Activated CD8-positive, alpha-beta memory T cell treated with anti-CD3 and anti-CD28 coated beads for 48 hours (primary cell): ENCODE data around the gene ING4.

ENCODE experiments used
- DNase-seq, 3 experiments: peaks; one replicate each; pipeline ENCODE4 v3.0.0-alpha.2; 2020; ENCODE audit warnings: low read depth in 2 of 3, low spot score in 2 of 3

The ING4 gene

GRCh38 chr12:6688543-6688998, 25.7 kb upstream of the ING4 start:
- DNase-seq: peak in 1 of 3 experiments; percentile 49

DNA sequence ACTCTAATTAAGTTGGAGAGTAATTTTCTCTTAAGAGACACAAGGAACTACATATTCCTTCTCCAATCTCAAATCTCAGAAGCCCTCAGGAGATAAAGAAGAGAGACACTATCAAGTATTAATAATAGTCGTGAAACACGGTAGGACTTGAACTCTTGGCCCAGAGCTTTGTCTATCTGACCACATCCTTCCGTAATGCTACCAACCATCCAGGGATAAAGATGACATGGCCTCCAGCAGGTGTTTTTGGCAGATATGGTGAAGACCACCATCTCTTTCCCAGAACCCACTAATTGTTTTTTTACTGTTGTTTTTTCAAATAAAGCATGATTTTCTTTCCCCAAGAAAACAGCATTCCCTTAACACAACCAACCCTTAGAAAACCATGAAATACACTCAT, 22.9 kb upstream of the ING4 start:
- no peak for DNase-seq

- DNase-seq: peak in 1 of 3 experiments; percentile 27
Observed at GRCh38 chr12:6684609-6685008, 21.7 kb upstream of the ING4 start.

DNA sequence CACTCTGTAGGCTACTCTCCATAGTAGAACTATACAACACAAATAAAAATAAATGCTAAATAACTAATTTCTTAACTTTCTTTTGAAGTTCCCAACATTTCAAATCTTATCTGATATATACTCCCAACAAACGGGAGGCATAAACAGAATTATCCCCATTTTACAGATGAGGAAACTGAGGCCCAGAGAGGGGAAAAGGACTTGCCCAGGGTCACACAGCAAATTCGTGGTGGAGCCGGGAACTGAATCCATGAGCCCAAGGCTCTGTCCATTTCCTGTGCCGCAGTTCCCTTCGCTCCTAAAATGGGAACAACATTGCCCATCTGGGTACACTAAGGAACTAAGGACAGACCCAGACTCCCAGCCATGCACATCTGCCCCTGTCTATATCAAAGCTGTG, 14.0 kb upstream of the ING4 start:
- no peak for DNase-seq

GRCh38 chr12:6672143-6672542, 9.2 kb upstream of the ING4 start:
- no peak for DNase-seq

DNA sequence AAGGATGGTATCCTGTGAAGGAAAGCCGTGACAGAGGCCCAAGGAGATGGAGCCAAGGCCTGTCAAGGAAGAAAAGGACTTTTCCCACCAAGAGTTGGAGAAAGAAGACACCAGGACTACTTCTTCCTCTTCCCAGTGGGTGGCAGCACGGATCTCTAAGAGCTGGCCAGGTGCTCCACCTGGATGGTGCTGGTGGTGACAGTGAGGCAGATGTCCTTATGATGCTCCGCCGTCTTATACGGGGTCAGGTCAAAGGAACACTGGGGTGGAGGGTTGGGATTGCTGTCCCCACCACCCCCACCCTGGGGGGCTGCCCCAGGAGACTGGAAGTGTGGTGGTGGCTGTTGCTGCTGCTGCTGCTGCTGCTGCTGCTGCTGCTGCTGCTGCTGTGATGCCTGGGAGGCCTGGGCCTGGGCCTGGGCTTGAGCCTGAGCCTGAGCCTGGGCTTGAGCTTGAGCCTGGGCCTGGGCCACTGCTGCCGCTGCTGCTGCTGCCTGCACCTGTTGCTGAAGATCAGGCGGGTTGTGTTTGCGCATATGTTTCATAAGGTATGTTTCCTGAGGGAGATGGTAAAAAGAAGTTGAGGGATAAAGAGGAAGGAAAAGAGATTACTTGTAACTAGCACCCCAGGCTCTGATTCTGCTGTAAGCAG, 4.8 kb upstream of the ING4 start:
- DNase-seq: no peak

DNA sequence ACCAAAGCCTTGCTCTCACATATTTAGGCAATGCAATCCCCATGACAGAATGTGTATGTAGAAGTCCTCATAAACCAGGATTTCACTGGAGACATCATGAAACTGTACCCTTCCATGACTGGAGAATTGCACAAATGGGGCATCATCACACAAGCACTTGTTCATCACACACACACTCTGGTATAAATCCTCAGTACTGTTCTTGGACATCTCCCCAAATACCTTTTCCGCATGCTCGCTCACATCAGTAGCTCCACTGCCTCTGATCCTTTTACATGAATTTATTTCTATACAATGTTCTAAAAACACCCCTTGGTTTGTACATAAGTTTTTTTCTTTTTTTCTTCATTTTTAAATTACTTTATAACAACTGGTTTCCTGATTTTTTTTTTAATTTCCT, 3.3 kb upstream of the ING4 start:
- DNase-seq: no peak

GRCh38 chr12:6664902-6665301, 2.0 kb upstream of the ING4 start:
- DNase-seq: no peak

- DNase-seq: no peak
Observed at GRCh38 chr12:6662602-6662905, 365 bp downstream of the ING4 start.

GRCh38 chr12:6653987-6654386, 8.9 kb downstream of the ING4 start:
- no peak for DNase-seq

DNA sequence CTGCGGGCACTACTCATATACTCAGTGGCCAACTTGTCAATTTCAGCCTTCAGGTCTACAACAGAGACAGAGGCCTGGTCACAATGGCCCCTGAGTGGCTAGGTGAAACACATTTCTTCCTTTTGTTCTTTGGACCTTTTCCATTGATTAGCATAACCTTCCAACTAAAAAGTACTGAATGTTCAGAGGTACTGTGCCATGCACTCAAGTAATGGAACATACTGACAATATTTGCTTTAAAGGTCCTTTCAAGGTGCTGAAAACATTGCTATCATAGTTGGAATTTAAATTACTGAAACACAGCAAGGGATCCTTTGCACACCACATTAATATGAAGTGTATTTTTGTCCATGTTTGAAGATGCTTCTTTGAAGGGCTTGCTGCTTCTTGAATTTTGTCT, 9.6 kb downstream of the ING4 start:
- DNase-seq: no peak

- DNase-seq: no peak
Observed at GRCh38 chr12:6652391-6652790, 10.5 kb downstream of the ING4 start.

- DNase-seq: no peak
Observed at GRCh38 chr12:6650832-6651231, 12.1 kb downstream of the ING4 start.

GRCh38 chr12:6647083-6647604, 15.8 kb downstream of the ING4 start, which contains the start of gene ACRBP:
TSS of gene ACRBP (minus strand) at chr12:6647432. CDS start at chr12:6647366, 66 bp downstream.
- no peak for DNase-seq

DNA sequence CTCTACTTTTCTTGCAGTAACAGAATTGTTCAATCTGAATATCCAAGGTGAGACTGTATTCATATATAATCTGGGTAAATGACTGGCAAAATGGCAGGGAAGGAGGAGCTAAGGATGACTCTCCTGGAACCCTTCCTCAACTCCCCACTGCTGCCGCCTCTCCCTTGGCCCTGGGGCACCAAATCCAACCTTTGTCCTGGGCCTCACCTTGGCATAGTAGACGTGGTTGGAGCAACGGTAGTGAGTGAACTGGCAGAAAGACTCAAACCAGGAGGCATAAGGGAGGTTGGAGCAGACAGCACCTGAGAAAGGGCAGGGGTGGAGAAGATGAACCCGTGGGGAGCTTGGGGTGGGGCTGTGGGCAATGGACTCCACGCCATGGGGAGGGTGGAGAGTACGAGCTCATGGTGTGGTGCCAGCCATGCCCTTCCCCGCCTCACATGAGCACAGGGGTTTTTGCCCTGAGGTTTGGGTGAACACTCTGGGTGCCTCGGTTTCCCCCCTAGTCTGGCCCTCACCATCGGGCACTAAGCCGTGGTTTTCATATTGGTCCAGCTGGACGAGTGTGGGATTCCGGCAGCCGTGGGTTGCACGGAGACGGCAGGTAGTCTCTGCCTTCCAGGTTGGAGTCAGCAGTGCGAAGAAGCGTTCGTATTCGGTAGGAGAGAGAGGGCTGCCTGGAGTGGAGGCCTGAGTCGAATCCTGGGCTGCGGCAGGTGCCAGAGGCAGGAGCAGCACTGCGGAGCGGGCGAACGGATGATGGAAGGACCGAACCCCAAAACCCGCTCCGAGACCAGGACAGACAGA, 16.4 kb downstream of the ING4 start:
- DNase-seq: no peak

DNA sequence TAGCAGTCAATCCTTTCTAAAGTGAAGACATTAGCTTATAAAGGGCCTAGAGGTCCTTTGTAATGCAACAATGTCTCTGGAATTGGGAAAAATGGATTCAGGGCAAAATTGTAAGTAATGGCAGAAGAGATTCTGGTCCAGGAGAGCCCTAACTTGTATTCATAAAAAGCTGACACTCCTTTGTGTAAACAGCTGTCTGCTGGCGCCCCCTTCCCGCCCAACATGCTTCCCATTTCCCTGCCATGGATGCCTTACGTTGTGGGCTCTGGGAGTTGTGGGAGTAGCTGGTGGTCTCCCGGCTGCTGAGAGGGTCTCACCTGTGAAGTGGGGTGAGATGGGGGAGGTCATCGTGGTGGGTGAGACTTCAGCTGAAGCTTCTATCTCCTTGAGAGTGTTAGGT, 18.0 kb downstream of the ING4 start:
- DNase-seq: no peak

GRCh38 chr12:6644257-6644596, 18.7 kb downstream of the ING4 start:
- no peak for DNase-seq

DNA sequence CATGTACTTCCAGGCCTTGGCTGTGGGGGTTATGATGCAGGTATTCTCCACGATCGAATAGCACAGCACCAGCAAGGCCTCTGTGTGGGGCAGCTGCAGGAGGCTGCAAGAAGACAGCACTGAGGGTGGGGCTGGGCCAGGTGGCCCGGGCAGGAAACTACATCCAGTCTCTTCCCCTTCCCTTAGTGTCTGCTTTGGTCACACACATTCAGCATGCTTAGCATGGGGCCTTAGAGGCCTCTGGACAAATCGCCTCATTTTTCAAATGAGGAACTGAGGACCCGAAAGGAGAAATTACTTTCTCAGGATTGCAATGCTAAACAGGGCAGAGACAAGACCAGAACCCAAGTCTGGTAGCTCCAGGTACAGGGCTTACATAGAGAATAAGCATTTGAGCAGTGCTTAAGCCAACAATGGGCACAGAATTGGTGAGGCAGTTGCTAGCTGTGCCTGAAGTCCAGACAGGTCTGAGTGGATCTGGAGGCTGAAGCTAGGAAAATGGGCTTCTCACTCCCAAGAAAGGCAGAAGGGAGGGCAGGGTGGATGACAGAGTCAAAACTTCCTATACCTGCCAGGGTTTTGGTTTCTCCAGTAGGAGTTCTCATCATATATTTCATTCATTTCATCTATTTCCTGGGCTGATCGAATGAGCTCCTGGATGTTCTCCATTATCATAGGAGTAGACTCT, 19.2 kb downstream of the ING4 start:
- DNase-seq: no peak

DNA sequence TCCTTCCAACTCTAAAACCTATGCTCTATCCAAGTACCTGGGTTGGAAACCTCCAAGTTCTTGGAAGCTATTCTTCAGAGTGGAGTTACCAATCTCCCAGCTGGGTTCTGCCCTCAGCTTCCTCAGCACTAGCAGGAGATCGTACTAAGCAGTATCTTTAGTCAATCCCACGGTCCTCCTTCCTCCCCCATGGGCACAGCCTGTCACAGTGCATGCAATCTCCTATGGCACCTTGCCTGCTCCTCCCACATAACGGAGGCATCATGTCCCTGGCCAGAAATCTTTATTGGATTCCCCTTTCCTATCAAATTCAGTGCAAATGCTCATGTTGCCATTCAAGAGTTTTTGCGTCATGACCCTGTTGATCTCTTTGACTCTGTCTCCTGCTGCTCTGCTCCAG, 21.8 kb downstream of the ING4 start:
- no peak for DNase-seq

DNA sequence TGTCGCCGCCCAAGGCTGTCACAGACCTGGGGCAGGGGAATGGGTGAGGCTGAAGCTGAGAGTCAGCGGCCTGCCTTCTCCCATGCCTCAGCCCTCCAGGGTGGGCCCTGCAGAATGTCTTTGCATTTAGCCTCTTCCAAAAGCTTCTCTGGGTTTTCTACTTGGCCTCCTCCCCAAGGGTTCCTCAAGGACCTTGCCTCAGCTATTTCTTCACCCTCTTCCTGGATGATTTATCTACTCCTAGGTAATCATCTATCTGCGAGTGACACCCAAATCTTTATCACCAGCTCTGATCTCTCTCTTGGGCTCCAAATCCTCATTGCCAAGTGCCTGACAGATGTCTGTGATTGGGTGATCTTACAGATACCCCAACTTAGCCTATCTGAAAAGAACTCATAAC, 22.4 kb downstream of the ING4 start:
- DNase-seq: no peak

DNA sequence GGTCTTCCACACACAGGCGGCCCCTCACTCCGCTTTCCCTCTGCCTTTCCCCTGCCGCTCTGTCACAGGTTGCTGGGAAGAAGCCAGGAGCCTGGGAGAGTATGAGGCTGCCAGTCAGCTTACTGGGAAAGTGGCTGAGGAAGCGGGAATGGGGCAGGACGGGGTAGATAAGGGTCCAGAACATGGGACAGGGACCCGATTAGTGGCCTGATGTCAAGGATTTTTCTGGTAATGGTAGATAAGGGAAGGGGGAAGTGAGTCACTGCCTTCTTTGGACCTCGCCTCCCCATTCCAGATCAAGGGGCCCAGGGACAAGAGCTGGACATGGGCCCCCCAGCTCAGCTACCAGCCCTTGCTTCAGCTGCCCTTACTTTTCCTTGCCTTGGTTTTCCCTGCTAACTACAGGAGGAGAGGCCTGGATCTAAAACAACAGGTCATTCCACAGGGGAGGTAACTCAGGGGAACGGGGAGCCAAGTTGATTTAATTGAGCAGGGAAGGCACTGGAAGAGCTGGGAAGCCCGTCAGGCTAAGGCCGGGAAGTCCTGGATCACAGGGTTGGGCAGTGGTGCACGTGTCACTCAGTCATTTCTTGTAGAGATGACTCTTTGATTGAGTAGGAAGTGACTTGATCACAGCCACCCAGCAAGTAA, 23.6 kb downstream of the ING4 start:
- no peak for DNase-seq

GRCh38 chr12:6638305-6638704, 24.6 kb downstream of the ING4 start:
- DNase-seq: no peak
